ENCODE results near the gene NCF4. TPM values are rescaled to one million over a fixed set of nuclear protein-coding genes. Genes with fewer than 3 reads are reported as not detected.

The NCF4 gene
- total and polyA plus RNA-seq, 4 donors: 6.5 to 42.4 (median 27.2) TPM

GRCh38 chr22:36904260-36904880 lies 43.6 kb downstream of the NCF4 start:
- Histone ChIP-seq H3K27ac (ENCODE audit: low read depth in 1 of 2, low read length in 2 of 2) (no peak overlapping the region), H3K4me1 (ENCODE audit: control insufficient read depth in 1 of 2, insufficient read depth in 2 of 2, low read length in 2 of 2) (no peaks in the 10 kb centered on the region), H3K27me3 (ENCODE audit: control insufficient read depth in 1 of 2, insufficient read depth in 2 of 2, low read length in 1 of 2) (peaks cover 0 to 2% of the 10 kb centered on the region in 2 donors), H3K9me3 (ENCODE audit: control insufficient read depth, low read length) (peaks cover 10% of the 10 kb centered on the region), H3K4me3 (ENCODE audit: low read length in 2 of 2) (no peak overlapping the region), H3K36me3 (ENCODE audit: control insufficient read depth in 1 of 2, insufficient read depth in 2 of 2, low read length in 1 of 2) (no peaks in the 10 kb centered on the region)
- no peak for DNase-seq
- no peak for ATAC-seq (ENCODE audit: low FRiP score)
- 75 to 77% methylated on average over 6 of the region's 6 CpGs for WGBS, 2 donors
- intact Hi-C loops (cut with DNase I): no loop called here

GRCh38 chr22:36907253-36908195 lies 46.7 kb downstream of the NCF4 start:
- 76 to 81% methylated on average over 7 of the region's 7 CpGs for WGBS, 2 donors
- Histone ChIP-seq H3K27me3 (ENCODE audit: control insufficient read depth in 1 of 2, insufficient read depth in 2 of 2, low read length in 1 of 2) (peaks cover 0 to 2% of the 10 kb centered on the region in 2 donors), H3K4me1 (ENCODE audit: control insufficient read depth in 1 of 2, insufficient read depth in 2 of 2, low read length in 2 of 2) (no peaks in the 10 kb centered on the region), H3K9me3 (ENCODE audit: control insufficient read depth, low read length) (peaks cover 1% of the 10 kb centered on the region), H3K4me3 (ENCODE audit: low read length in 2 of 2) (no peak overlapping the region), H3K27ac (ENCODE audit: low read depth in 1 of 2, low read length in 2 of 2) (no peak overlapping the region), H3K36me3 (ENCODE audit: control insufficient read depth in 1 of 2, insufficient read depth in 2 of 2, low read length in 1 of 2) (no peaks in the 10 kb centered on the region)
- ATAC-seq (ENCODE audit: low FRiP score): no peak
- no peak for DNase-seq
- intact Hi-C loops (cut with DNase I): no loop called here

DNA sequence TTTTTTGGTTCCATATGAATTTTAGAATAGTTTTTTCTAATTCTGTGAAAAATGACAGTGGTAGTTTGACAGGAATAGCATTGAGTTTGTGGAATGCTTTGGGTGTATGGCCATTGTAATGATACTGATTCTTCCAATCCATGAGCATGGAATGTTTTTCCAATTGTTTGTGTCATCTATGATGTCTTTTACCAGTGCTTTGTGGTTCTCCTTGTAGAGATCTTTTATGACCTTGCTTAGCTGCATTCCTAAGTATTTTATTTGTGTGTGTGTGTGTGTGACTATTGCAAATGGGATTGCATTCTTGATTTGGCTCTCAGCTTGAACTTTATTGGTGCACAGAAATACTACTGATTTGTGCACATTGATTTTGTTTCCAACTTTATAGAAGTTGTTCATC lies 49.7 kb downstream of the NCF4 start:
- H3K27me3 ChIP-seq (ENCODE audit: control insufficient read depth in 1 of 2, insufficient read depth in 2 of 2, low read length in 1 of 2): no peaks in the 10 kb centered on the region
- H3K4me1 ChIP-seq (ENCODE audit: control insufficient read depth in 1 of 2, insufficient read depth in 2 of 2, low read length in 2 of 2): no peaks in the 10 kb centered on the region
- H3K27ac ChIP-seq (ENCODE audit: low read depth in 1 of 2, low read length in 2 of 2): no peak overlapping the region
- no peaks in the 10 kb centered on the region for H3K36me3 ChIP-seq (ENCODE audit: control insufficient read depth in 1 of 2, insufficient read depth in 2 of 2, low read length in 1 of 2)
- no peaks in the 10 kb centered on the region for H3K9me3 ChIP-seq (ENCODE audit: control insufficient read depth, low read length)
- ATAC-seq (ENCODE audit: low FRiP score): no peak
- DNase-seq: no peak
- intact Hi-C loops (cut with DNase I): no loop called here
- H3K4me3 ChIP-seq (ENCODE audit: low read length in 2 of 2): no peak overlapping the region

- no peak for DNase-seq
- H3K27me3 ChIP-seq (ENCODE audit: control insufficient read depth in 1 of 2, insufficient read depth in 2 of 2, low read length in 1 of 2): no peaks in the 10 kb centered on the region
Observed at GRCh38 chr22:36911887-36912661, 51.3 kb downstream of the NCF4 start.

DNA sequence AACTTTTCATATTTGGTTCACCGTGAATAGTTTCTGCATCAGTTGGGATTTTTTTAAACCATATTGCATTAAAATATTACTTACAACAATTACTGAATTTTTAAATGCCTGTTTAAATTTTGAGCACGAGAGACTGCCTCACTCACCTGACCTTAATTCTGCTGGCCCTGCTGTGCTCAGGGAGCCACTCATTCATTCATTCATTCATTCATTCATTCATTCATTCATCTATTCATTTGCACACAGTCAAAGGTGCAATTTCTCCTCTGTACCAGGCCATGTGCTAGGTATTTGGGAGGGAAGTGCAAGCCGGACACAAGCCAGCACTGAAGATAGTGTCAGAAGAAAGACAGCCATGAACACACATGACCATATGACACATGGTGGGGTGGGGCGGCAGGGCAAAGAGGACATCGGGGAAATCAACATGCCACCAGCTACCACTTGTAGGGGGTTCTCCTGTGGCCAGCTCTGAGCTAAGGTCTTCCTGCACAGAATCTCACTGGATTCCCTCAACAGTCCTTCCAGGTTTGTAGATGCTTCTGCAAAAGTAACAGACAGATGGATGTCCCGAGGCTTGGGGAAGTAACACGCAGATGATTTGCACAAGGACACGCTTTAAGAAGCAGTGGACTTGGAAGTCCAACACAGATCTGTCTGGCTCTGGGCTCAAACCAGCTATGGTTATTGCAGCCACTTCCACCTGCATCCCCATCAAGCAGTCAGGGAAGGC lies 52.1 kb downstream of the NCF4 start:
- DNase-seq: no peak
- H3K36me3 ChIP-seq (ENCODE audit: control insufficient read depth in 1 of 2, insufficient read depth in 2 of 2, low read length in 1 of 2): no peaks in the 10 kb centered on the region
- intact Hi-C loops (cut with DNase I): no loop called here
- 68 to 70% methylated on average over 8 of the region's 8 CpGs for WGBS, 2 donors
- H3K4me1 ChIP-seq (ENCODE audit: control insufficient read depth in 1 of 2, insufficient read depth in 2 of 2, low read length in 2 of 2): no peaks in the 10 kb centered on the region
- ATAC-seq (ENCODE audit: low FRiP score): no peak
- no peaks in the 10 kb centered on the region for H3K9me3 ChIP-seq (ENCODE audit: control insufficient read depth, low read length)
- H3K27me3 ChIP-seq (ENCODE audit: control insufficient read depth in 1 of 2, insufficient read depth in 2 of 2, low read length in 1 of 2): no peaks in the 10 kb centered on the region
- no peak overlapping the region for H3K27ac ChIP-seq (ENCODE audit: low read depth in 1 of 2, low read length in 2 of 2)
- no peak overlapping the region for H3K4me3 ChIP-seq (ENCODE audit: low read length in 2 of 2)

More at GRCh38 chr22:36911887-36912661, 51.3 kb downstream of the NCF4 start:
- H3K36me3 ChIP-seq (ENCODE audit: control insufficient read depth in 1 of 2, insufficient read depth in 2 of 2, low read length in 1 of 2): no peaks in the 10 kb centered on the region
- intact Hi-C loops (cut with DNase I): no loop called here
- H3K9me3 ChIP-seq (ENCODE audit: control insufficient read depth, low read length): no peaks in the 10 kb centered on the region
- H3K4me1 ChIP-seq (ENCODE audit: control insufficient read depth in 1 of 2, insufficient read depth in 2 of 2, low read length in 2 of 2): no peaks in the 10 kb centered on the region
- 29 to 40% methylated on average over 13 of the region's 13 CpGs for WGBS, 2 donors
- no peak overlapping the region for H3K27ac ChIP-seq (ENCODE audit: low read depth in 1 of 2, low read length in 2 of 2)
- ATAC-seq (ENCODE audit: low FRiP score): no peak
- H3K4me3 ChIP-seq (ENCODE audit: low read length in 2 of 2): no peak overlapping the region

GRCh38 chr22:36913427-36914389 lies 52.9 kb downstream of the NCF4 start, which contains the start of gene CSF2RB:
TSS of gene CSF2RB (plus strand) at chr22:36913628. CDS start at chr22:36922208, 8,580 bp downstream.
- Histone ChIP-seq H3K27me3 (ENCODE audit: control insufficient read depth in 1 of 2, insufficient read depth in 2 of 2, low read length in 1 of 2) (no peaks in the 10 kb centered on the region), H3K4me1 (ENCODE audit: control insufficient read depth in 1 of 2, insufficient read depth in 2 of 2, low read length in 2 of 2) (no peaks in the 10 kb centered on the region), H3K9me3 (ENCODE audit: control insufficient read depth, low read length) (peaks cover under 1% of the 10 kb centered on the region), H3K4me3 (ENCODE audit: low read length in 2 of 2) (no peak within 1 kb of the TSS), H3K36me3 (ENCODE audit: control insufficient read depth in 1 of 2, insufficient read depth in 2 of 2, low read length in 1 of 2) (no peaks in the 10 kb centered on the region), H3K27ac (ENCODE audit: low read depth in 1 of 2, low read length in 2 of 2) (no peak within 1 kb of the TSS)
- 69 to 70% methylated on average over 18 of the region's 18 CpGs for WGBS, 2 donors
- DNase-seq: peak in 1 of 2 donors; percentile 86
- ATAC-seq (ENCODE audit: low FRiP score): peak; percentile 72
- intact Hi-C loops (cut with DNase I): no loop called here

- ATAC-seq (ENCODE audit: low FRiP score): no peak
- no peak overlapping the region for H3K27ac ChIP-seq (ENCODE audit: low read depth in 1 of 2, low read length in 2 of 2)
- no peaks in the 10 kb centered on the region for H3K36me3 ChIP-seq (ENCODE audit: control insufficient read depth in 1 of 2, insufficient read depth in 2 of 2, low read length in 1 of 2)
- no peaks in the 10 kb centered on the region for H3K4me1 ChIP-seq (ENCODE audit: control insufficient read depth in 1 of 2, insufficient read depth in 2 of 2, low read length in 2 of 2)
- intact Hi-C loops (cut with DNase I): no loop called here
- DNase-seq: no peak
- 91 to 95% methylated on average over 1 of the region's 1 CpG for WGBS, 2 donors
- H3K27me3 ChIP-seq (ENCODE audit: control insufficient read depth in 1 of 2, insufficient read depth in 2 of 2, low read length in 1 of 2): no peaks in the 10 kb centered on the region
- H3K4me3 ChIP-seq (ENCODE audit: low read length in 2 of 2): no peak overlapping the region
- peaks cover 3% of the 10 kb centered on the region for H3K9me3 ChIP-seq (ENCODE audit: control insufficient read depth, low read length)
Observed at GRCh38 chr22:36914390-36914752, 53.6 kb downstream of the NCF4 start.
